ENCODE results near the gene TMEM233. TPM values are rescaled to one million over a fixed set of nuclear protein-coding genes. Genes with fewer than 3 reads are reported as not detected.

TMEM233 gene
- total and polyA plus RNA-seq, 9 of the 15 experiments (the other 6 are each of a cell fraction or from before 2014, with no cell fraction given), result 0.04 to 0.17 (median 0.07) TPM; not detected in 2

GRCh38 chr12:119667577-119668323, 74.2 kb downstream of the TMEM233 start, which contains the start of gene PRKAB1 (continued):
- TF ChIP-seq, protein P1, sequence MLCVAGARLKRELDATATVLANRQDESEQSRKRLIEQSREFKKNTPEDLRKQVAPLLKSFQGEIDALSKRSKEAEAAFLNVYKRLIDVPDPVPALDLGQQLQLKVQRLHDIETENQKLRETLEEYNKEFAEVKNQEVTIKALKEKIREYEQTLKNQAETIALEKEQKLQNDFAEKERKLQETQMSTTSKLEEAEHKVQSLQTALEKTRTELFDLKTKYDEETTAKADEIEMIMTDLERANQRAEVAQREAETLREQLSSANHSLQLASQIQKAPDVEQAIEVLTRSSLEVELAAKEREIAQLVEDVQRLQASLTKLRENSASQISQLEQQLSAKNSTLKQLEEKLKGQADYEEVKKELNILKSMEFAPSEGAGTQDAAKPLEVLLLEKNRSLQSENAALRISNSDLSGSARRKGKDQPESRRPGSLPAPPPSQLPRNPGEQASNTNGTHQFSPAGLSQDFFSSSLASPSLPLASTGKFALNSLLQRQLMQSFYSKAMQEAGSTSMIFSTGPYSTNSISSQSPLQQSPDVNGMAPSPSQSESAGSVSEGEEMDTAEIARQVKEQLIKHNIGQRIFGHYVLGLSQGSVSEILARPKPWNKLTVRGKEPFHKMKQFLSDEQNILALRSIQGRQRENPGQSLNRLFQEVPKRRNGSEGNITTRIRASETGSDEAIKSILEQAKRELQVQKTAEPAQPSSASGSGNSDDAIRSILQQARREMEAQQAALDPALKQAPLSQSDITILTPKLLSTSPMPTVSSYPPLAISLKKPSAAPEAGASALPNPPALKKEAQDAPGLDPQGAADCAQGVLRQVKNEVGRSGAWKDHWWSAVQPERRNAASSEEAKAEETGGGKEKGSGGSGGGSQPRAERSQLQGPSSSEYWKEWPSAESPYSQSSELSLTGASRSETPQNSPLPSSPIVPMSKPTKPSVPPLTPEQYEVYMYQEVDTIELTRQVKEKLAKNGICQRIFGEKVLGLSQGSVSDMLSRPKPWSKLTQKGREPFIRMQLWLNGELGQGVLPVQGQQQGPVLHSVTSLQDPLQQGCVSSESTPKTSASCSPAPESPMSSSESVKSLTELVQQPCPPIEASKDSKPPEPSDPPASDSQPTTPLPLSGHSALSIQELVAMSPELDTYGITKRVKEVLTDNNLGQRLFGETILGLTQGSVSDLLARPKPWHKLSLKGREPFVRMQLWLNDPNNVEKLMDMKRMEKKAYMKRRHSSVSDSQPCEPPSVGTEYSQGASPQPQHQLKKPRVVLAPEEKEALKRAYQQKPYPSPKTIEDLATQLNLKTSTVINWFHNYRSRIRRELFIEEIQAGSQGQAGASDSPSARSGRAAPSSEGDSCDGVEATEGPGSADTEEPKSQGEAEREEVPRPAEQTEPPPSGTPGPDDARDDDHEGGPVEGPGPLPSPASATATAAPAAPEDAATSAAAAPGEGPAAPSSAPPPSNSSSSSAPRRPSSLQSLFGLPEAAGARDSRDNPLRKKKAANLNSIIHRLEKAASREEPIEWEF (CRISPR knock-in tag; IDR thresholded peaks at IDR 0.05), result no peak
- TF ChIP-seq RNF219 (CRISPR knock-in tag; IDR thresholded peaks at IDR 0.05) (no peak), THAP7 (CRISPR knock-in tag; IDR thresholded peaks at IDR 0.05) (no peak), HIVEP1 (CRISPR knock-in tag; IDR thresholded peaks at IDR 0.05) (no peak), ZNF445 (CRISPR knock-in tag; IDR thresholded peaks at IDR 0.05; ENCODE audit: low read depth) (no peak), SRSF3 (IDR thresholded peaks at IDR 0.05; ENCODE audit: insufficient read depth, low read length) (0 out of 2 replicates have a peak, but pooled peaks have one; percentile 45), KDM4B (IDR thresholded peaks at IDR 0.05; ENCODE audit: borderline replicate concordance in 2 of 2, low read depth in 1 of 2) (peak in 1 of 2 experiments; percentile 92; a peak in 2 of 4 replicates), ZNF717 (CRISPR knock-in tag; IDR thresholded peaks at IDR 0.05) (no peak), BCL6 (CRISPR knock-in tag; IDR thresholded peaks at IDR 0.05) (no peak), NR2F6 (CRISPR knock-in tag; IDR thresholded peaks at IDR 0.05) (no peak), HSF4 (CRISPR knock-in tag; IDR thresholded peaks at IDR 0.05; ENCODE audit: borderline replicate concordance) (no peak), ZNF75A (CRISPR knock-in tag; IDR thresholded peaks at IDR 0.05) (no peak)
- TF ChIP-seq, protein P2, sequence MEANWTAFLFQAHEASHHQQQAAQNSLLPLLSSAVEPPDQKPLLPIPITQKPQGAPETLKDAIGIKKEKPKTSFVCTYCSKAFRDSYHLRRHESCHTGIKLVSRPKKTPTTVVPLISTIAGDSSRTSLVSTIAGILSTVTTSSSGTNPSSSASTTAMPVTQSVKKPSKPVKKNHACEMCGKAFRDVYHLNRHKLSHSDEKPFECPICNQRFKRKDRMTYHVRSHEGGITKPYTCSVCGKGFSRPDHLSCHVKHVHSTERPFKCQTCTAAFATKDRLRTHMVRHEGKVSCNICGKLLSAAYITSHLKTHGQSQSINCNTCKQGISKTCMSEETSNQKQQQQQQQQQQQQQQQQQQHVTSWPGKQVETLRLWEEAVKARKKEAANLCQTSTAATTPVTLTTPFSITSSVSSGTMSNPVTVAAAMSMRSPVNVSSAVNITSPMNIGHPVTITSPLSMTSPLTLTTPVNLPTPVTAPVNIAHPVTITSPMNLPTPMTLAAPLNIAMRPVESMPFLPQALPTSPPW (CRISPR knock-in tag; IDR thresholded peaks at IDR 0.05), result no peak; the same call in 1 of the 2 replicates
- TF ChIP-seq, protein P3, sequence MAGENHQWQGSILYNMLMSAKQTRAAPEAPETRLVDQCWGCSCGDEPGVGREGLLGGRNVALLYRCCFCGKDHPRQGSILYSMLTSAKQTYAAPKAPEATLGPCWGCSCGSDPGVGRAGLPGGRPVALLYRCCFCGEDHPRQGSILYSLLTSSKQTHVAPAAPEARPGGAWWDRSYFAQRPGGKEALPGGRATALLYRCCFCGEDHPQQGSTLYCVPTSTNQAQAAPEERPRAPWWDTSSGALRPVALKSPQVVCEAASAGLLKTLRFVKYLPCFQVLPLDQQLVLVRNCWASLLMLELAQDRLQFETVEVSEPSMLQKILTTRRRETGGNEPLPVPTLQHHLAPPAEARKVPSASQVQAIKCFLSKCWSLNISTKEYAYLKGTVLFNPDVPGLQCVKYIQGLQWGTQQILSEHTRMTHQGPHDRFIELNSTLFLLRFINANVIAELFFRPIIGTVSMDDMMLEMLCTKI (IDR thresholded peaks at IDR 0.05; ENCODE audit: partially characterized antibody), result no peak
- TF ChIP-seq, protein P4, sequence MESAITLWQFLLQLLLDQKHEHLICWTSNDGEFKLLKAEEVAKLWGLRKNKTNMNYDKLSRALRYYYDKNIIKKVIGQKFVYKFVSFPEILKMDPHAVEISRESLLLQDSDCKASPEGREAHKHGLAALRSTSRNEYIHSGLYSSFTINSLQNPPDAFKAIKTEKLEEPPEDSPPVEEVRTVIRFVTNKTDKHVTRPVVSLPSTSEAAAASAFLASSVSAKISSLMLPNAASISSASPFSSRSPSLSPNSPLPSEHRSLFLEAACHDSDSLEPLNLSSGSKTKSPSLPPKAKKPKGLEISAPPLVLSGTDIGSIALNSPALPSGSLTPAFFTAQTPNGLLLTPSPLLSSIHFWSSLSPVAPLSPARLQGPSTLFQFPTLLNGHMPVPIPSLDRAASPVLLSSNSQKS (CRISPR knock-in tag; IDR thresholded peaks at IDR 0.05), result no peak

Measured in K562 (cell line).